Esophagus mucosa (tissue), 1 donor: ENCODE results near the gene SLC25A10. TPM values are rescaled to one million over a fixed set of nuclear protein-coding genes. Genes with fewer than 3 reads are reported as not detected.
A peak's percentile ranks its signal among the peaks of the same experiment; 100 is the strongest.
"Not testable (repeated sequence)": the region's sequence is repeated elsewhere in the genome, so short reads cannot be mapped to it uniquely, and the experiment has no call there.

Source experiments
- ATAC-seq: fragments of 200-7000 bp; cut with Tn5 transposase; one replicate; pipeline ENCODE4 v1.9.1; 2020
- total RNA-seq: library from RNA; stranded (reverse); gene quantifications from one replicate; pipeline ENCODE4 v1.2.4, GENCODE V29; 2023
- donor health status: DM: yes; HTN: yes; CAD: no.

The SLC25A10 gene
- total RNA-seq, 1 donor from 2014 or later = 37.2 TPM

GRCh38 chr17:81722184-81723120, 10.4 kb downstream of the SLC25A10 start:
- ATAC-seq = peak; percentile 93

DNA sequence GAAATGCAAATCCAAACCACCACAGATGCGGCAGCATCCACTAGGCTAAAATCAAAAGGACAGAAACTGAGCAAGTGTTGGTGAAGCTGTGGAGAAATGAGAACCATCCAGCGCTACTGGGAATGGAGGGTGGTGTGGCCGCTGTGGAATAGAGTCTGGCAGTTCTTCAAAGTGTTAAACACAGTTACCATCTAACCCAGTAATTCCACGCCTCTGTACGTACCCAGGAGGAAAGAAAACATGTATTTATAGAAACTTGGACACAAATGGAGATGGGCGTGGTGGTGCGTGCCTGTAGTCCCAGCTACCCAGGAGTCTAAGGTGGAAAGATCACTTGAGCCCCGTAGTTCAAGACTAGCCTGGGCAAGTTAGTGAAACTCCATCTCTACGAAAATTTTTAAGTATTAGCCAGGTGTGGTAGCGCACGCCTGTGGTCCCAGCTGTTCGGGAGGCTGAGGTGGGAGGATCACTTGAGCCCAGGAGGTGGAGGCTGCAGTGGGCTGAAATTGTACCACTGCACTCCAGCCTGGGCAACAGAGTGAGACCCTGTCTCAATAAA, 11.6 kb downstream of the SLC25A10 start:
- peak; percentile 53 for ATAC-seq

GRCh38 chr17:81725439-81725838, 13.4 kb downstream of the SLC25A10 start:
- ATAC-seq = no peak

DNA sequence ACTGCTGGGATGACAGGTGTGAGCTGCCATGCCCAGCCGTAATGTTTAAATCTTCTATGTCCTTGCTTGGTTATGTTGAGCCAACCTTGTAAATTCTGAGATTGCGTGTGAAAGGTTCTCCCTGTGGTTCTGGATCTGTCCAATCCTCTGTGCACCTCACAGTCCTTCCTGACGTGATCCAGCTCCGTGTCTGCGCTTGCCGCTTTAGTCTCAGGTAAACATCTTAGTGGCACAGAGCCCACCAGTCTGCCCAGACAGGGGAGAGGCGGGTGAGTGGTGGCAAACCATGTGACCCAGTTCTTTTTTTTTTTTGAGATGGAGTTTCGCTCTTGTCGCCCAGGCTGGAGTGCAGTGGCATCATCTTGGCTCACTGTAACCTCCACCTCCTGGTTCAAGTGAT, 13.9 kb downstream of the SLC25A10 start:
- peak; percentile 62 for ATAC-seq

- peak; percentile 38 for ATAC-seq
These were observed 15.4 kb downstream of the SLC25A10 start for GRCh38 chr17:81727324-81728031.

- ATAC-seq = peak; percentile 65
These were observed 21.7 kb downstream of the SLC25A10 start for GRCh38 chr17:81733507-81734404.

DNA sequence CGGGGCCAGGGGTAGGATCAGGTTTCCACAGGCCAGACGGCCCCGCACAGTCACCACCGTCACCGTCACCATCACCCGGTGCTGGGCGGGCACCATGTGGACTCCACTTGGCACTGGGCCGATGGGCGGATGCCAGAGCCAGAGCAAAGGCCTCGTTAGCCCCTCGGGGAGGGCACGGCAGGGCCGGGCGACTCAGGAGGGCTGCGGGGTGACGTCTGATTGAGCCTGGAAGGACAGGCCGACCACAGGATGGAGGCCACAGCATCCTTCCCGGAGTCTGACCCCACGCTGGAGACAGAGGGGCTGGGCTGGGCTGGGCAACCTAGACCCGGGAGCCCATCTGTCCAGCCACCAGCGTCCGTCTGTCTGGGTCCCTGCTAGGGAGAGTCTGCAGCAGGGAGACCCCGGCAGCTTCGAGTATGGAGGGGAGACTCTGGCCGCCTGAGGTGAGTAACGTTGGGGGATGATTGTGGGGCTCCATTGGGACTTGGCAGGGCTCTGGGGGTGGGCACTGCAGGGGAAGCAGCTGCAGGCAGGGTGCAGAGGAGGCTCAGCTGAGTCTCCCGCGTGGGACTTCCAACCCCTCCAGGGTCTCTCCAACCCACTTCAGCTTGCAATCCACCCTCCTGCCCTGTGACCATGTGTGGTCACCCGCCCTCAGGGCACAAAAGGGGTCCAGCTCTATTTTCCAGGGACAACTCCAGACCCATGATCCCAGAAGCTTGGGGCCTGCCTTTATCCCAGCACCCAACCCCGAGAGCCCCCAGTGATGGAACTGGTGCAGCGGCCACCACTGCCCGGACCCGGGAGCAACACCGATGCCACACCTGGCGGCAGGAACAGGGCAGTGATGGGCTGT, 22.6 kb downstream of the SLC25A10 start:
- ATAC-seq = peak; percentile 28

DNA sequence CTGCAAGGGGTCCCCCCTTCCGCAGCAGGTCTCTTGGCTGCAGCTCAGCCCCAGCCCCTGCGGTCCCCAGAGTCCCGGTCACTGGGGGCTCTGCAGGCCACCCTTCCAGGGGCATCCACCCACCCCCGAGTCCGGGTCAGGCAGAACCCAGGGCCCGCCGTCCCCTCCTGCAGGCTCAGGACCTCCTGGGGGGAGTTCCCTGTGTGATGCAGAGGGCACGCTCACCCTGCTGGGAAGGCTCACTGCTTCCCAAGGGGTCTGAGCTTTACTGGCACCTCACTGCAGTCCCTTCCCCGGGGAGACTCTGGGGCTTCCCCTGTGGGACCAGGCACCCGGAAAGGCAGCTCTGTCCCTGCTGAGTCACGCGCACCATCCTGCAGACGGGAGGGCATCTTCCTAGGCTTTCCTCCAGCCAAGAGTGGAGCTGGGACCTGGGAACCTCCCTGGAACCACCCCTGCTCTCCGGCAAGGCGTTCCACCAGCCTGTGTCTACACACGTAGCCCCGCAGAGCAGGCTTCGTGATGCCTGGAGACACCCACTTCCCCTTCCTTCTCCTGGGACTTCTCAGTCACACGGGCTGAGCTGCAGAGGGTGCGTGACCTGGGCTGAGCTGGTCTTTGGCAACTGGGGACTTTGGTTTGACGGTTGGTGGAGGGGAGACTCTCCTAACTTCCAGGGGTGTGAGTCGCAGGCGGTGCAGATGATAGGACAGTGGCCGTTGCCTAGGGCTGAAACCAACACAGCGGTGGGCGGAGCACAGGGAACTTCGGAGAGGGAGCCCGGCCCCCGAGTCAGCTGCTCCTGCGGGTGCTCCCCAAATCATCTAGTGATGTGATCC, 23.4 kb downstream of the SLC25A10 start:
- peak; percentile 74 for ATAC-seq

GRCh38 chr17:81737947-81738800, 26.1 kb downstream of the SLC25A10 start:
- ATAC-seq = no peak

DNA sequence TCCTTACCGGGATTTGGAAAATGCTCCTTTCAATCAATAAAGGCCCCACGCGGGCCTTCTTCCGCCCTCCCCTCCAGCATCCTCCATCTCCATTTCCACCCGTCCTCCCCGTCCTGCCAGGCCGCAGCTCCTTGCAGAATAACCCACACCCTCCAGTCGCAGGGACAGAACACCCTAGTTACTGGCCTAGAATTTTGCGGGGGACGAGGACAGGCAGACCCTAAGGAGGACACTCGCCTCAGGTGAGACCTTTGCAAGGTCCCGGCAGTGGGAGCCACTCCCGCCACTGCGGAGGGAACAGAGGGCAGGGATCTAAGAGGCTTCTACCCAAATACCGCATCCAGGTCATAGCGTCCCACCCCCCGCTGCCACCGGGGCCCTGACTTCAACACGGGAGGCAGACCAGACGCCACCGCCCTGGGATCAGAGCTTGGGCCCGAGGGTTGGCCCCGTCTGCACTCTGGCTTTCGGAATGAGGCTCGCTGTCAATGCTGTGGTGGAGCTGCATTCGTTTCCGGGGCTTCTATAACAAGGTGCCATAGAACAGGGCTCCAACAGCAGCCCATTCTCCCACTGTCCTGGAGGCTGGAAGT, 26.8 kb downstream of the SLC25A10 start:
- ATAC-seq = no peak

DNA sequence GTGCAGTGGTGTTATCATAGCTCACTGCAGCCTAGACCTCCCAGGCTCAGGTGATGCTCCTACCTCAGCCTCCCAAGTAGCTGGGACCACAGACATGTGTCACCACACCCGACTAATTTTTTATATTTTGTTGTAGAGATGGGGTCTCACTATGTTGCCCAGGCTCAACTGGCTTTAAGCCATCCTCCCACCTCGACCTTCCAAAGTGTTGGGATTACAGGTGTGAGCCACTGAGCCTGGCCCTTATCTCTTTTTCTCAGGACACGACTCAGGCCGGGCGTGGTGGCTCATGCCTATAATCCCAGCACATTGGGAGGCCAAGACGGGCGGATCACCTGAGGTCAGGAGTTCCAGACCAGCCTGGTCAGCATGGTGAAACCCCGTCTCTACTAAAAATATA, 27.5 kb downstream of the SLC25A10 start:
- ATAC-seq = not testable (repeated sequence)

- no peak for ATAC-seq
These were observed 28.4 kb downstream of the SLC25A10 start for GRCh38 chr17:81740395-81740961.

DNA sequence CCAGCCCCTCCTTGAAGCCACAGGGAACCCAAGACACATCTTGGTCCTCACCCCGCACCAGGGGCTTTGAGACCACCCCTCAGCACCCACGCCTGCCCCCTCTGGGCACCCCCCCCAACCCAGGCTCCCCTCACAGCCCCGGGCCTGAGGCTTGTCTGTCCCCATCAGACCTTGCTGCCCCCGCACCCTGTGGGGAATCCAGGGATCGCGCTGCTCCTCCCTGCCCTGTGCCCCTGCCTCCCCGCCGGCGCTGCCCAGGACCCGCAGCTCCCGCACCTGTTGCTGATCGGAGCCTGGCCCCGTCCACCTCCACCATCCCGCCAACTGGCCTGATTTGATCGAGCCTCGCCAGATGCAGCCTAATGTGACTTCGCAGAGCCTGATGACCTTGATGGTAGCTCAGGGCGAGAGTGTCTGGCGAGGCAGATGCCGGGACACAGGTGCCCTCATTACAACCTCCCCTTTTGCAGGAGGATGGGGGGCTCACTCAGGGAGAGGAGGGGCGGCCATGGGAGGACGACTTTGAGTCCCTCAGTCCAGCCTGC, 29.0 kb downstream of the SLC25A10 start:
- ATAC-seq = no peak

GRCh38 chr17:81741594-81742452, 29.7 kb downstream of the SLC25A10 start:
- ATAC-seq = peak; percentile 42
